Measurements from ENCODE around the gene ARTN.

Gene ARTN

DNA sequence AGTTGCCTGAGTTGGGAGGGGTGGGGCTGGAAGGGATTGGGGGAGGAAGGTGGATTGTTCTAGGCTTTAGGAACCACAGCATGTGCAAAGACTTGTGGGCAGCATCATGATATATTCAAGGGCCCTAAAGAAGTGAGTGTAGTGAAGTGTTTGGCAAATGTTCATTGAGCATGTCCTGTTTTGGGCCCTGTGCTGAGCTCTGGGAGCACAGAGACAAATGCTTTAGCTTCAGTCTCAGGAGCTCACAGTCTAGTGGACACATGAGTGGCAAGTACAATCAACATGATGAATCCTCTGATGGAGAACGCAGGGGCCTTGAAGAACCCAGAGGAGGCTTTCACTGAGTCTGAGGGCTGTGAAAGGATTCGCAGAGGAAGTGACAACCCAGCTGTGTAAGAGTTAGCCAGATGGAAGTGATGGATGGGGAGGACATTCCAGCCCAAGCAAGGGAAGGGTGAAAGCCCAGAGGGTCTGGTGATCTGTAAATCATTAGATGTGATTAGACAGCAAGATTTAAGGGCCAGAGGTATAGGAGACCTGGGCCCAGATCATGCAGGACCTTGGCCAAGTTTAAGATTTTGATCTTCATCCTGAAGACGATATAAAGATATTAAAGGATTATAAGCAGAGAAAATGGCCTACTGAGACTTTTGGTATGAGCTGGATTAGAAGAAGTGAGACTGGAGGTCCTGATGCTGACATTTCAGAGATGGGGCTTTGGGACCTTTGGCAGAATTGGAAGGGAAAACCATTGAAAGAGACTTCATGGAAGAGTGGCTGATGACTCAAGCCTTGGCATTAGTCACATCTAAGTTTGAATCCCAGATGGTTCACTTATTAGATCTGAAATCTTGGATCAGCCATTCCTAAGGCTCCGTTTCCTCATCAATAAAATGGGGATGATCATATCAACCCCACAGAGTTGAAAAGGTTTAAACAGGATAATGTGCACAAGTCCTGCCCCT, 17.7 kb downstream of the ARTN start:
- no peaks in the 10 kb centered on the region for H3F3A ChIP-seq (ENCODE audit: insufficient read depth, low read length)
- H3K4me2 ChIP-seq (ENCODE audit: low read length): no peak overlapping the region
- no peak overlapping the region for H3K4me3 ChIP-seq (ENCODE audit: low read depth, low read length, poor library complexity, severe bottlenecking)
- H3K4me1 ChIP-seq (ENCODE audit: insufficient read depth, low read length, severe bottlenecking): peaks cover 16% of the 10 kb centered on the region
- peaks cover 11% of the 10 kb centered on the region; the same call in 1 of the 2 replicates for H3K36me3 ChIP-seq (ENCODE audit: insufficient read depth, low read length)
- no peaks in the 10 kb centered on the region for H3K9me3 ChIP-seq (ENCODE audit: low read length)
- H3K27ac ChIP-seq (ENCODE audit: low read depth, low read length, poor library complexity, severe bottlenecking): no peak overlapping the region
- no peaks in the 10 kb centered on the region for H3K79me2 ChIP-seq (ENCODE audit: insufficient read depth, low read length)
- H4K20me1 ChIP-seq (ENCODE audit: insufficient read depth, low read length): no peaks in the 10 kb centered on the region
- TF ChIP-seq, protein P1, sequence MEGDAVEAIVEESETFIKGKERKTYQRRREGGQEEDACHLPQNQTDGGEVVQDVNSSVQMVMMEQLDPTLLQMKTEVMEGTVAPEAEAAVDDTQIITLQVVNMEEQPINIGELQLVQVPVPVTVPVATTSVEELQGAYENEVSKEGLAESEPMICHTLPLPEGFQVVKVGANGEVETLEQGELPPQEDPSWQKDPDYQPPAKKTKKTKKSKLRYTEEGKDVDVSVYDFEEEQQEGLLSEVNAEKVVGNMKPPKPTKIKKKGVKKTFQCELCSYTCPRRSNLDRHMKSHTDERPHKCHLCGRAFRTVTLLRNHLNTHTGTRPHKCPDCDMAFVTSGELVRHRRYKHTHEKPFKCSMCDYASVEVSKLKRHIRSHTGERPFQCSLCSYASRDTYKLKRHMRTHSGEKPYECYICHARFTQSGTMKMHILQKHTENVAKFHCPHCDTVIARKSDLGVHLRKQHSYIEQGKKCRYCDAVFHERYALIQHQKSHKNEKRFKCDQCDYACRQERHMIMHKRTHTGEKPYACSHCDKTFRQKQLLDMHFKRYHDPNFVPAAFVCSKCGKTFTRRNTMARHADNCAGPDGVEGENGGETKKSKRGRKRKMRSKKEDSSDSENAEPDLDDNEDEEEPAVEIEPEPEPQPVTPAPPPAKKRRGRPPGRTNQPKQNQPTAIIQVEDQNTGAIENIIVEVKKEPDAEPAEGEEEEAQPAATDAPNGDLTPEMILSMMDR (IDR thresholded peaks at IDR 0.05; ENCODE audit: low read length): no peak
- no peak for TF ChIP-seq EZH2 (IDR thresholded peaks at IDR 0.05; ENCODE audit: borderline replicate concordance, low read length)
- no peak overlapping the region for H2AFZ ChIP-seq (ENCODE audit: low read length)
- no peaks in the 10 kb centered on the region for H3K27me3 ChIP-seq (ENCODE audit: insufficient read depth, low read length)
- H3K9me2 ChIP-seq (ENCODE audit: low read depth, low read length): no peaks in the 10 kb centered on the region
- H3K9ac ChIP-seq (ENCODE audit: low read length): no peak overlapping the region

DNA sequence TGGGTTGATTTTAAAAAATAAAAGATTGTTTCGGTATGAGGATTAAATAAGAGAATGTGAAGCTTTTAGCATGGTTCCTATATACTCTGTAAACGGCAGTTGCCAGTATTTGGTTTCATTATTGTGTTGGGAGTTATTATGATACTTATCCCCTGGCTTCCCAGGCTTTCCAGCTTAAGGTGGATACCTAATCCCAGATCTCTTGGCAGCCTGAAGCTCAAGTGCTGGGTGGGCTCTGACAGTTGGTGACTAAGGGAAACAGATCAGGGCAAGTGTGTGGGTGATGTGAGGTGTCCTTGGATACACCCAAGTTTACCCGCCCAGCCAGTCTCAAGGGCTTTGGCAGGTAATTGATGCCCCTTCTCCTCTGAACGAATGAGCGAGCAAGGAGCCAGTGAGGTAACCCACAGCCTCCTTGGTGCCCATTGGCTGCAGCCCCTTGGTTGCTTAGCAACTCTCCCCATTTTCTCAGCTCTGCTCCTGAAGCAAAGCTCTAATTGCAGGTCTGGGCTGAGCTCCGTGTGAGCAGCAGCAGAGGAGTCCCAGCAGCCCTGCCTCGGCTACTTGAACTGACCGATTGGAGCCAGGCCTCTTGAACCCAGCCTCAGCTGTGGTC, 19.2 kb downstream of the ARTN start:
- no peaks in the 10 kb centered on the region for H3K79me2 ChIP-seq (ENCODE audit: insufficient read depth, low read length)
- H3K9me3 ChIP-seq (ENCODE audit: low read length): no peaks in the 10 kb centered on the region
- H3K9ac ChIP-seq (ENCODE audit: low read length): no peak overlapping the region

GRCh38 chr1:43953361-43953760, 19.8 kb downstream of the ARTN start:
- Histone ChIP-seq H4K20me1 (ENCODE audit: insufficient read depth, low read length) (no peaks in the 10 kb centered on the region), H3K79me2 (ENCODE audit: insufficient read depth, low read length) (no peaks in the 10 kb centered on the region), H3K9me3 (ENCODE audit: low read length) (no peaks in the 10 kb centered on the region), H3K4me1 (ENCODE audit: insufficient read depth, low read length, severe bottlenecking) (peaks cover 4% of the 10 kb centered on the region), H3K4me3 (ENCODE audit: low read depth, low read length, poor library complexity, severe bottlenecking) (no peak overlapping the region), H3K9me2 (ENCODE audit: low read depth, low read length) (no peaks in the 10 kb centered on the region), H3F3A (ENCODE audit: insufficient read depth, low read length) (no peaks in the 10 kb centered on the region), H3K9ac (ENCODE audit: low read length) (no peak overlapping the region), H2AFZ (ENCODE audit: low read length) (no peak overlapping the region), H3K27me3 (ENCODE audit: insufficient read depth, low read length) (no peaks in the 10 kb centered on the region), H3K4me2 (ENCODE audit: low read length) (no peak overlapping the region), H3K36me3 (ENCODE audit: insufficient read depth, low read length) (peaks cover 29% of the 10 kb centered on the region; the same call in 1 of the 2 replicates), H3K27ac (ENCODE audit: low read depth, low read length, poor library complexity, severe bottlenecking) (no peak overlapping the region)
- TF ChIP-seq, protein P1 (IDR thresholded peaks at IDR 0.05; ENCODE audit: low read length): no peak
- TF ChIP-seq EZH2 (IDR thresholded peaks at IDR 0.05; ENCODE audit: borderline replicate concordance, low read length): no peak

More for the DNA sequence above, 19.2 kb downstream of the ARTN start:
- Histone ChIP-seq H3K4me1 (ENCODE audit: insufficient read depth, low read length, severe bottlenecking) (peaks cover 10% of the 10 kb centered on the region), H2AFZ (ENCODE audit: low read length) (no peak overlapping the region), H3K9me2 (ENCODE audit: low read depth, low read length) (no peaks in the 10 kb centered on the region), H3K36me3 (ENCODE audit: insufficient read depth, low read length) (peaks cover 24% of the 10 kb centered on the region; the same call in 1 of the 2 replicates), H3F3A (ENCODE audit: insufficient read depth, low read length) (no peaks in the 10 kb centered on the region), H3K4me3 (ENCODE audit: low read depth, low read length, poor library complexity, severe bottlenecking) (no peak overlapping the region), H3K4me2 (ENCODE audit: low read length) (no peak overlapping the region), H4K20me1 (ENCODE audit: insufficient read depth, low read length) (no peaks in the 10 kb centered on the region), H3K27me3 (ENCODE audit: insufficient read depth, low read length) (no peaks in the 10 kb centered on the region), H3K27ac (ENCODE audit: low read depth, low read length, poor library complexity, severe bottlenecking) (no peak overlapping the region)
- TF ChIP-seq EZH2 (IDR thresholded peaks at IDR 0.05; ENCODE audit: borderline replicate concordance, low read length): no peak
- TF ChIP-seq, protein P1 (IDR thresholded peaks at IDR 0.05; ENCODE audit: low read length): no peak
